ENCODE data around the gene EDEM3.

The EDEM3 gene

GRCh38 chr1:184775329-184775728 is 20.7 kb upstream of the EDEM3 start:
- H3K27me3 ChIP-seq (ENCODE audit: insufficient read depth, low read length, poor library complexity, severe bottlenecking): no peaks in the 10 kb centered on the region
- H3K9ac ChIP-seq (ENCODE audit: low read depth, low read length, poor library complexity, severe bottlenecking): no peak overlapping the region
- H3K36me3 ChIP-seq (ENCODE audit: insufficient read depth, low read length): no peaks in the 10 kb centered on the region
- no peaks in the 10 kb centered on the region for H3K79me2 ChIP-seq (ENCODE audit: insufficient read depth, low read length)
- TF ChIP-seq EZH2phosphoT487 (IDR thresholded peaks at IDR 0.05; ENCODE audit: borderline replicate concordance): no peak
- no peak overlapping the region for H3K4me3 ChIP-seq (ENCODE audit: low read length, poor library complexity, severe bottlenecking)
- H3K9me3 ChIP-seq (ENCODE audit: insufficient read depth, low read depth, low read length): no peaks in the 10 kb centered on the region
- no peak overlapping the region for H3K4me2 ChIP-seq (ENCODE audit: low read depth, low read length, poor library complexity, severe bottlenecking)
- no peaks in the 10 kb centered on the region for H3F3A ChIP-seq (ENCODE audit: low read depth)
- no peaks in the 10 kb centered on the region for H4K20me1 ChIP-seq (ENCODE audit: insufficient read depth, low read length, poor library complexity, severe bottlenecking)
- H3K4me1 ChIP-seq (ENCODE audit: insufficient read depth, low read length, poor library complexity, severe bottlenecking): peaks cover 3% of the 10 kb centered on the region
- H2AFZ ChIP-seq (ENCODE audit: low read length): no peak overlapping the region
- no peaks in the 10 kb centered on the region for H3K9me2 ChIP-seq (replicated peaks; ENCODE audit: low read depth, low read length)

- TF ChIP-seq EZH2phosphoT487 (IDR thresholded peaks at IDR 0.05; ENCODE audit: borderline replicate concordance) (no peak), CTCF (conservative IDR thresholded peaks at IDR 0.05; ENCODE audit: low read length) (no peak)
- no peaks in the 10 kb centered on the region for H3K36me3 ChIP-seq (ENCODE audit: insufficient read depth, low read length)
- H2AFZ ChIP-seq (ENCODE audit: low read length): 0 out of 2 replicates have a peak overlapping the region, but pooled peaks have one; percentile 40
- H3K4me3 ChIP-seq (ENCODE audit: low read length, poor library complexity, severe bottlenecking): no peak overlapping the region
- no peaks in the 10 kb centered on the region for H3K9me3 ChIP-seq (ENCODE audit: insufficient read depth, low read depth, low read length)
- no peaks in the 10 kb centered on the region for H3K9me2 ChIP-seq (replicated peaks; ENCODE audit: low read depth, low read length)
- H3F3A ChIP-seq (ENCODE audit: low read depth): no peaks in the 10 kb centered on the region
- peaks cover 5% of the 10 kb centered on the region for H3K4me1 ChIP-seq (ENCODE audit: insufficient read depth, low read length, poor library complexity, severe bottlenecking)
- no peak overlapping the region for H3K9ac ChIP-seq (ENCODE audit: low read depth, low read length, poor library complexity, severe bottlenecking)
- H4K20me1 ChIP-seq (ENCODE audit: insufficient read depth, low read length, poor library complexity, severe bottlenecking): no peaks in the 10 kb centered on the region
- H3K79me2 ChIP-seq (ENCODE audit: insufficient read depth, low read length): no peaks in the 10 kb centered on the region
- H3K4me2 ChIP-seq (ENCODE audit: low read depth, low read length, poor library complexity, severe bottlenecking): no peak overlapping the region
- H3K27me3 ChIP-seq (ENCODE audit: insufficient read depth, low read length, poor library complexity, severe bottlenecking): no peaks in the 10 kb centered on the region
Measured at GRCh38 chr1:184773762-184774320, 19.2 kb upstream of the EDEM3 start.

GRCh38 chr1:184771190-184771691 is 16.6 kb upstream of the EDEM3 start:
- Histone ChIP-seq H3K4me1 (ENCODE audit: insufficient read depth, low read length, poor library complexity, severe bottlenecking) (peaks cover 5% of the 10 kb centered on the region), H3K9ac (ENCODE audit: low read depth, low read length, poor library complexity, severe bottlenecking) (no peak overlapping the region), H3K27me3 (ENCODE audit: insufficient read depth, low read length, poor library complexity, severe bottlenecking) (no peaks in the 10 kb centered on the region), H2AFZ (ENCODE audit: low read length) (no peak overlapping the region), H3F3A (ENCODE audit: low read depth) (no peaks in the 10 kb centered on the region), H3K36me3 (ENCODE audit: insufficient read depth, low read length) (no peaks in the 10 kb centered on the region), H3K79me2 (ENCODE audit: insufficient read depth, low read length) (no peaks in the 10 kb centered on the region), H3K4me2 (ENCODE audit: low read depth, low read length, poor library complexity, severe bottlenecking) (no peak overlapping the region), H3K9me2 (replicated peaks; ENCODE audit: low read depth, low read length) (no peaks in the 10 kb centered on the region), H4K20me1 (ENCODE audit: insufficient read depth, low read length, poor library complexity, severe bottlenecking) (no peaks in the 10 kb centered on the region), H3K9me3 (ENCODE audit: insufficient read depth, low read depth, low read length) (no peaks in the 10 kb centered on the region), H3K4me3 (ENCODE audit: low read length, poor library complexity, severe bottlenecking) (no peak overlapping the region)
- TF ChIP-seq EZH2phosphoT487 (IDR thresholded peaks at IDR 0.05; ENCODE audit: borderline replicate concordance): no peak
- TF ChIP-seq CTCF (conservative IDR thresholded peaks at IDR 0.05; ENCODE audit: low read length): no peak

Data from Loucy (cell line).